DMS79 treated with DMSO at 0.1 percent for 48 hours (cell line): Measurements from ENCODE around the gene HS3ST4.

Source experiments
- DNase-seq: peaks from one replicate; lab custom pipeline; 2025; lab: John Stamatoyannopoulos, UW

Gene HS3ST4

DNA sequence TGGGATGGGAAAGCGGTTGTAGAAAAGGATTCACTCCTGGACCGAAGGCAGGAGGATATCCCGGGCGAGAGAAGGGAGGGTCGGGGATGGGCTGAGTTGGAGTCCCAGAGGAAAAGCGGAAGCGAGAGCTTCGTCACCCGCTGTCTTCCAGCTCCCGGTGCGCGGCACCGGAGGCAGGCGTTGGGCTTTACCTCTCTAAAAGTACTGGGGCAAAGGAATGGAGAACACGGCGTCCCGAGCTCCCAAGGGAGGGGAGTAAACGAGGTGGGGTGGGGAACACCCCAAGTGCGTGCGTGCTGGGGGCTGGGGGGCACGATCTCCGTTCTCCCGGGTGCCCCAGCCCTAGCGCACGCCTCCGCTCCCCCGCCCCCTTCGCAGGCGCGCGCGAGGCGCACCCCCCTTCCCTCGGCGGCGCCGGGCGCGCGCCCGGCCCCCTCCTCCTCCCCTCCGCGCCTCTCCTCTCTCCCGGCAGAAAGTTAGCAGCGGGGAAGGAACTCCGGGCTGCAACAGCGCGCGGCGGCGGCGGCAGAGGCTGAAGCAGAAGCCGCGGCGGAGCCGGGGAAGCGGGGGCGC, at the start of gene HS3ST4:
HS3ST4 (plus strand) TSS at position 441 of the 573 bp plus-strand sequence.
- no peak for DNase-seq

DNA sequence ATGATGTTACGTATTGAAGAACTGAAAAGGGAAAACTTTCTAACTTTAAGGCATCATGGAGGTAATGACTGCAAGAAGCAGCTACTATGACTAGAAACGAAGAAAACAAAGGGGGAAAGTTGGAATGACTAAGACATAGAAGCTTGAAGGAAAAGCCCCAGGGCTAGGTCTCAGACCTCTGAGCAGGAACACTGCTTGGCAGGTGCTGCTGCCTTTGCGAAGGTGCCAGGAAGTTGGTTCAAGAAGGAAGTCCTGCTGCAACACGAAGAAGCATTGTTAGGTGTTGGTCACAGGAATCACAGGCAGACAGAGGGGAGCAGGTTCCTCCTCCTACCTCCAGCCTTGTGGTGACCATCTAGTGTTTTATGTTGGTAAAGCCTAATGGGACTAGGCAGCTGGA, 48.1 kb upstream of the HS3ST4 start:
- no peak for DNase-seq

DNA sequence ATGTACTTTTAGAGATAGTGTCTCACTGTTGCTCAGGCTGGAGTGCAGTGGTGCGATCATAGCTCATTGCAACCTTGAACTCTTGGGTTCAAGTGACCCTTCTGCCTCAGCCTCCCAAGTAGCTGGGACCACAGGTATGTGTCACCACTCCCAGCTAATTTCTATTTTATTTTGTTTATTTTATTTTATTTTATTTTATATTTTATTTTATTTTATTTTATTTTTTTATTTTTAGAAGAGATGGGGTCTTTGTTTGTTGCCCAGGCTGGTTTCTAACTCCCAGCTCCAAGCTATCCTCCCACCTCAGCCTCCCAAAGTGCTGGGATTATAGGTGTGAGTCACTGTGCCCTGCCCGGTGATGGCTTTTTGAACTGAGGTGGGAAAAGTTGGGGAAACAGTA, 35.1 kb upstream of the HS3ST4 start:
- no peak for DNase-seq

DNA sequence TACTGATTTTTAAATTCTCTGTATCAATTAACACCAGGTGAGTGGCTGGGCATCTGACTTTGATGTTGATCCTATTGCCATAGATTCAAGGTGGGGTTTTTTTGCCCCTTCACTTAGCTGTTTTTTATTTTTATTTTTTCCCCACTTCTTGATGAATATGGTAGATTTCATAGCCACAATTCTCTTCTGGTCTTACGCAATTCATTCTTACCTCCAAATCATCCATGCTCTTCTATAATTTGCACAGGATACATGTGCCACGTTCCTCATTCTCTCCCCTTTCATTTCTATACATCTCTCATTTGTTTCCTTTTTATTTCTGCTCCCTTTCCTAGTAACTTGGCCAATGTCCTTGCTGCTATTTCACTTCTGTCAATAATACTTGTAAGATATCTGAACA, 14.9 kb upstream of the HS3ST4 start:
- DNase-seq, result no peak

DNA sequence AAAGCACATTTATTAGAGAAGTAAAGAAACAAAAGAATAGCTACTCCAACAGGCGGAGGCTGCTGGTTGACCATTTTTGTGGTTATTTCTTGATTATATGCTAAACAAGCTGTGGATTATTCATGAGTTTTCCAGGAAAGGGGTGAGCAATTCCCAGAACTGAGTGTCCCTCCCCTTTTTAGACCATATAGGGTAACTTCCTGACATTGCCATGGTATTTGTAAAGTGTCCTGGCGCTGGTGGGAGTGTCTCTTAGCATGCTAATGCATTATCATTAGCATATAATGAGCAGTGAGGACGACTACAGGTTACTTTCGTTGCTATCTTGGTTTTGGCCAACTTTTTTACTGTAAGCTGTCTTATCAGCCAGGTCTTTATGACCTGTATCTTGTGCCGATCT, 12.2 kb upstream of the HS3ST4 start:
- DNase-seq, result no peak

DNA sequence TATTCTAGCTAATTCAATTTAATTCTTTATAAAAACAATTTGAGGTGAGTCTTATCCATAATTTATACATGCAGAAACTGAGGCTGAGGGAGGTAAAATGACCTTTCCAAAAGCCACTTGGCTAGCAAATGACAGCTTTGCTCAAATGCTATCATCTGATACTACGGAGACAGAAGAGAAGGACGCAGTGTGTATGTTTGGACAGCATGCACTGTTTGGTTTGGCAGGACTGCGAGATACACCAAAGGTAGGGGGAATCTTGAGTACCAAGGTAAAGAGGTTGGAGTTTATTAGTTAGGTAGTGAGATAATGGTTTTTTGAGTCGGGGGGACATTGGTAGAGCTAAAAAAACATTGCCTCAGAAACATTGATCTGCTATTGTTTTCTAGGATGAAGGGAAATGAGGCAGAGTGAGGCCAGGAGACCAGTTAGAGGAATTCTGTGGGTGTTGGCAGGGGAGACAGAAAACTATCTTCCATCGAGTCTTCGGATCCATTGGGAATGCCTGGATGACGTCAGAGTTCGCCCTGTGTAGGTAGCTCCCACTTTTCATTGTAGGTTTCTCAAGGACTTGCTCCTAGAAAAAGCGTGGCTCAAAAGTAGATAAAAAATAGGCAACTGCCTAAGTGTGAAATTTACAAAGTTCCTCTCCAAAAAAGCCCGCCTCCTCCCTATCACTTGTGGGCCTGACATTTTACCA, 2.5 kb upstream of the HS3ST4 start:
- DNase-seq, result no peak

DNA sequence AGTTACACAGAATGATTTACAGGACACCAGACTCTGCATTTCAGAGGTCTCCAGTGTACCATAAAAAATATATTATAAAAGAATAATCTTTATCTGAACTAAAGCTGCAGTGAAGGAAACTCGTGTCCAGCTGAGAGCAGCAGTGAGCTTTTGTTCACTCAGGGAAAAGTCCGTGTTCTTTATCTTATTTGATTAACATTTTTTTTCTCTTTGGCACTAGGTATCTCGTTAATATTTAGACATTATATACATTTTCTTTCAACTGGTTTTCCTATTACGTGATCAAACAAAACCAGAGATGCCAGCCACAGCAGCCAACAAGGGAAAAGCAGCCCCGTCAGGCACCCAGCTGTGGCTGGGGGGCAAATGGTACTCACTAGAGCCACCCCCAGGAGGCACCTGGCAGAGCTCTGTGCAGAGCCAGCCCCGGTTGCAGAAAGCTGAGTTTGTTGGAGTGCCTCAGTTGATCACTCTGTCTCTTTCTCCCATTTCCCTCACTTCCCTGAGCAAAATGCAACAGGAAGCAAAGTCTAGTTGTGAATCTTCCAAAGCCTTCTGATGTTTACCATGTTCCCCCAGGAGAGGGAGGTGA, 1.1 kb upstream of the HS3ST4 start:
- no peak for DNase-seq

DNA sequence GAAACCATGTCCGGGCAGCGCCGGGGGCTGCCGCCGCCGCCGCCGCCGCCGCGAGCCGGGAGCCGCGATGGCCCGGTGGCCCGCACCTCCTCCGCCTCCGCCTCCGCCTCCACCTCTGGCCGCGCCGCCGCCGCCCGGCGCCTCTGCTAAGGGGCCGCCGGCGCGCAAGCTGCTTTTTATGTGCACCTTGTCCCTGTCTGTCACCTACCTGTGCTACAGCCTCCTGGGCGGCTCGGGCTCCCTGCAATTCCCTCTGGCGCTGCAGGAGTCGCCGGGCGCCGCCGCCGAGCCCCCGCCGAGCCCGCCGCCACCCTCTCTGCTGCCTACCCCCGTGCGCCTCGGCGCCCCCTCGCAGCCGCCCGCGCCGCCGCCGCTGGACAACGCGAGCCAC, 587 bp downstream of the HS3ST4 start:
- DNase-seq, result no peak

DNA sequence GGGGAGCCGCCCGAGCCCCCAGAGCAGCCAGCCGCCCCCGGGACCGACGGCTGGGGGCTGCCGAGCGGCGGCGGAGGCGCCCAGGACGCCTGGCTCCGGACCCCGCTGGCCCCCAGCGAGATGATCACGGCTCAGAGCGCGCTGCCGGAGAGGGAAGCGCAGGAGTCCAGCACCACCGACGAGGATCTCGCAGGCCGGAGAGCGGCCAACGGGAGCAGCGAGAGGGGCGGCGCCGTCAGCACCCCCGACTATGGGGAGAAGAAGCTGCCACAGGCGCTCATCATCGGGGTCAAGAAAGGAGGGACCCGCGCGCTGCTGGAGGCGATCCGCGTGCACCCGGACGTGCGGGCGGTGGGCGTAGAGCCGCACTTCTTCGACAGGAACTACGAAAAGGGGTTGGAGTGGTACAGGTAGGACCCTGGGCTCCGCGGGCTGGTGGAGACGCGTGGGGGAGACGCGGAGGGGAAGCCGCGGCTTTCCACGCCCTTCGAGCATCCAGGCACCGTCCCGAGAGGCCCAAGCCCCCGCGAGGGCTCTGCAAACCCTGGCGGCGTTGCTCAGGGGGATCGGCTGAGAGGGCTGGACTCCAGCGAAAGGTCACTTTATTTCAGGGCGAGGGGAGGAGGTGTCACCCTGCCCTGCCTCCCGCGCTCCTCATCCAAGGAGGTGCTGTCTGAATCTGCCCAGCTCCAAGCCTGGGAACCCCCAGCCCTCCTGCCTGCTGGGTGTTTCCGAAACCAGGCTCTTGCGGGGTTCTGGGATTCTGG, 1.2 kb downstream of the HS3ST4 start:
- no peak for DNase-seq

DNA sequence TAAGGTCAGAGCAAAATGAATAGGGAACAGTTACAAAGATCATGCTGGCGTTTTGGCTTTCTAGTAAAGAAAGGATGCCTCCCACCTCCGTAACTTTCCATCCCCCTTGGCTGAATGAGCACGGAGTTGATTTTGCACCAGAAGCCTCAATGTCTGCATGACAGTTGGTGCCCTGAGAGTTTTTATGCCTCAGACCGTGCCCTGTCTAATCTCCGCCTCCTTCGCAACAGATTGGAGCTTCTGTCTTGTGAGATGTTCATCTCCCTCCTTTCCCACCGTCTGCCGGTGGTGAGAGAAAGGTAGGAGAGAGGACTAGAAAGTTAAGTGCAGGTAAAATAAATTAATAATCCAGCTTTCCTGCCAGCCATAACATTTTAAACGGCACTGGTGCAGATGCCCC, 1.9 kb downstream of the HS3ST4 start:
- DNase-seq, result no peak

DNA sequence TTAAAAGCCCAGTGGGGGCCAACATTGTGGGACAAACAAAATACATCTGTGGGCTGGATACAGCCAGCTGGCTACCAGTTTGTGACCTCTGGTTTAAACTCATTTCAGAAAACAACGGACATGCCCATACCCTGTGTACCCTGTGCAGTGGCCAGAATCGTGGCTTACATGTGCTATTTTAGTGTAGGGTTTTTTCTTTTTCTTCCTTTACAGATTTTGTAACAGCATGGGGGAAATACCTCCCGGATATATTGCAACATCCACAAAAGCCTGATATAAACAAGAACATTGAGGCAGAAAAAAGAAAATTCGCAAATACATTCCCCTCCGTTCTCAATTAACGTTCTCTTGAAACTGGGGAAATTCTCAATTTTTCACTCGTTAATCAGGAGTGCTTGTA, 7.3 kb downstream of the HS3ST4 start:
- DNase-seq, result no peak

DNA sequence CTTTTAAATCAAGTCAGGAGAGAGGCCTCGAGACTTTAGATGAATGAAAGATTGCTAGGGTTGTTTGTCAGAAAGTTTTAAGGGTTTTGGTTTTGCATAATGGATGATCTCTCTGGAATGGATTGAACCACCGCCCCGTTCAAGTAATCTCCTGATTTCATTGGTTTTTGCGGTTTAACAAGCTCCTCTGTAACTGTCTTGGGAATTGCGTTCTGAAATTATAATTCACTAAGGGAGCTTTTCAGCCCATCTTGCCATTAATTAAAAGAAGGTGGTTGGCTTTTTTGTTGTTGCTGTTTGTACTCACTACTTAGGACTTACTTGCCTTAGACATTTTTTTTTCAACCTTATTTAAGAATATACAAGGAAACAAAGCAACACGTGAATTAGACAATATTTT, 8.8 kb downstream of the HS3ST4 start:
- DNase-seq, result no peak

DNA sequence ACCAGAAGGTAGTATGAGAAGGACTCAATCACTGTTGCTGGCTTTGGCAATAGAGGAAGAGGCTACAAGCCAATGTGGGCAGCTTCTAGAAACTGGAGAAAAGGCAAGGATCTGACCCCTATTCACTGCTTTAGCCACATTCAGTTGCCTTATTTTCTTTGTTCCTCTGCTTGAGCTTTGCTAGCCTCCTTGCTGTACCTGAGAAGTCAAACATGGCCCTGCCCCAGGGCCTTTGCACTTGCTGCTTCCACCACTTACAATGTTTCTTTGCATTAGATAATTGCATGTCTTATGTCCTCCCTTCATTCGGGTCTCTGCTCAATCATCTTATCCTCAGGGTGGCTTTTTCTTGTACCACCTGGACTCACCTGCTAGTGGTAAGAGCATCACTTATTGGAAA, 15.8 kb downstream of the HS3ST4 start:
- no peak for DNase-seq

DNA sequence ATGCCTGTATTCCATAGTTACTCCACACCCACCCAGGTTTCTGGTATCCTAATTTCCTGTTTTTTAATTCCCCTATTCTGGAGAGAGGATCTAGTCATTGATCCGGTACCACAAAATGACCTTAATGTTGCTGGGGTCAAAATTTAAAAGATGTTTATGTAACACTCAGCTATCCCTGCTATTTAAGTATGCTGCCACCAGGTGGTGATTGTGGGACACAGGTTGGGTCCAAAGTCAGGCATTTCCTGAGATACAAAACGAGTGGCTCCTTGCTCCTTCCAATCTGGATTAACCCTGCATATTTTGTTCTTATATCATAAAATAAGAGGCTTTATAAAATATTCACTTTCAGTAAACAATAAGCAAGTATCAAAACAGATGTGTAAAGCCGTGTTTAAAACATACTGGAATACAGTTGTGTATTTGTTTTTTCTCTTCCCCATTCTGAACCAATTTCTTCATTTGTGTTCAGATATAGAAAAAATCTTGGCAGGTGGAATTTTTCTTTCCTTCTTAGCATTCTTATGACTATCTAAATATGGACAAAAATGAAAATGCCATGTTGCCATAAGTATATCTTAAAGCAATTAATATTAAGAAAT, 16.3 kb downstream of the HS3ST4 start:
- no peak for DNase-seq

DNA sequence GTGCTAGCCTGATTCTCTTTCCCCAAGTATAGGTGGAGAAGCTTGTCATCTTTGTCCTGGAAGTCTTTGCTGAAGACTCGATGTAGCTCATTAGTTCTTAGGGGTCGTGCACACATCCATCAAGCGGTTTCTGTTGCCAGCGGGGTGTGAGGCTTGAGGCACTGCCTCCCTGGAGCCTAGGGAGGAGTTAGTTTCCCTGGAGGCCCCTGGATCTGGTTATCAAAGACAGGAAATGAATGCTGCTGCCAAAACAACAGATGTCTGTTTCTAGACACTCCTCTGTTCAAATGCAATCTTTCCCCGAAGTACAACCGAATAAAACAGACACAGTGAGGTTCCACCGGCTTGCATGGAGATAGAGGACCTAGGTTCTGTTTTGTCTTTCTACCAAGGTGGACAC, 17.5 kb downstream of the HS3ST4 start:
- no peak for DNase-seq

DNA sequence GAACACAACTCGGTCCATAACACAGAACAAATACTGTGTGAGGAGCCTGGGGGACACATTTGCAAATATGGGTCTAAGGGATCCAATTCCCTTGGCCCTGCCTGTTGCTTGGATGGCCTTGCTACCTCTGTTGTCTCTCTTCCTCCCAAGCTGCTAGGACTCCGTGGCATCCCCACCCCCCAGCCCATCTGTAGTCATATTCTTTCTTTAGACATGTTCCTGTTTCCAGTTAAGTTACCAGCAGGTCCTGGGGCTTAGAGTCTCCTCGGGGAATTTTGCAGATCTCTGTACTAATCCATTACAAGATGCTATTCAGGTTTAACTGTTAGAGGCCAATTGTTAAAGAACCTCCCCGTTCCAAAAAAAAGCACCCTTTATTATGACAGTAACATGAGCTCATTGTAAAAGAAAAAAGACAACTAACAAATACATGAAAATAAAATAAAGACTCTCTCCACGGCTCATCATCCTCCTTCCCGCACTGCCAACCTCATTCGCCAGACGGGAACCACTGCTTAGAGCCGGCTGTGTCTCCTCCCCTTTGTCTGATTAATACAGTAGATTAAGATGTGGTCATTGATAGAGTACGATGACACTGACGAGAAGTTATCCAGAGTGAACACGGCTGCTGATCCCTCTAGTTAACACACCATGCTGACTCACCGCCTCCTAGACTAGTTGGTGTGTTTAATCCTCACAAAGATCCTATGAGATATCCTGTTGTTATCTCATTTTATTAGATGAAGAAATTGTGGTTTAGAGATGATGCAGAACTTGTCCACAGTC, 22.2 kb downstream of the HS3ST4 start:
- DNase-seq, result no peak

DNA sequence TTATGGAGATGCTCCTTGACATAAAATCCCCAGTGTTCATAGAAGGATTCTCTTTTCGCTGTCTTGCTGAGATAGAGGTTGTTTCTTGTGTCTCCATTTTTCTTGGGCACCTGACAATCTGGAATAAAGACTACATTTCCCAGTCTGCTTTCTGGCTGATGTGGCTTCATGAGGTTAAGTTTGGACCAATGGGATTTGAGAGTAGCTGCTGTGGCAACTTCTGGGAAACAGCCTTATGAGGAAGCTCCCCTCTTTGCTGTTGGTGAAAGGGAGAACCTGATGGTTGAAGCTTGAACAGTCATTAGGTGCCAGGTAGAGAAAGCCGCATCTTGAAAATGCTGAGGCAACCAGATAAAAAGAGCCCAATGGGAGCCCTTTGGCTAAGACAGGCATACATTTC, 24.4 kb downstream of the HS3ST4 start:
- no peak for DNase-seq

DNA sequence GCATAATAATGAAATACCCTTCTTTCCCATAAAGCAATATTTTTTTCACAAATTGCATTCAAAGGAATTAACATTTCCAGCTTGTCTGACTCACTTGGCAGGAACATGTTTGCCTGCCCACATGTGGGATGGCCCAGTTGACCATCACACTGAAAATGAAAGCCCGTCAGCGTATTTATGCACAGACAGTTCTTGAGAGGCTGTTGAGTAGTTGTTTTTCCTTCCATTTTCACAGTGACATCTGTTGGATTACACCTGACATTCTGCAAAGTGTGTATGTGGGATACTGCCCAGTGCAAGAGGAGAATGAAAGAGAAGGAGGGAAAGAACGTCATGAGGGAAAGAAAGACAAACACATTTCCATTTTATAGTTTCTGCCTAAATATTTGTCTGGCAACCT, 29.7 kb downstream of the HS3ST4 start:
- DNase-seq, result no peak

DNA sequence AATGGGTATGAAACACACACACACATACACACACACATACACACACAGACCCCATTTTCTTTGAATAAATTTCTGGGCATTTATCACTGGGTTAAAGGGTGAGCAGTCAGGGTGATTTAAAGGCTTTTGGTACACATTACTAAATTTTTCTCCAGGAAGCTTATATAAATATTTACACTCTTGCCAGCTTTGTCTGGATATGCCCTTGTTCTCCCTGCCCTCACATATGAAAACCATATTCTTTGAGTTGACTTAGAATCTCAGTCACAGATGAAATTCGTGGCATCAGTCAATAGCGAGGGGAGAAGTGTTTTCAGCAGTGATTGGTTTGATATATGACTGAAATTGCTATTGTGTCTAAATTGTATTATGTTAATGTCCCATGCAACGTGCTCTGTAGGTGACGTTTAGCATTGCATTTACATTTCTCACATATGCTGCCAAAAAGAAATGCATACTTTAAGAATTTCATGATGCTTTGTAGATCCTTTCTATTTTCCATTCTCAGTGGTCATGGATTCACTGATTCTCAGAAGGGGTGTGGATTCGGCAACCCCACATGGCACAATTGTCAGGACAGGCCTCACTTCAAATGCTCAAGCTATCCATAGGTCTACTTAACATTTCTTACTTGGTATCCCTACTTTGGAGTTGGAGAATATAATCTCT, 34.8 kb downstream of the HS3ST4 start:
- no peak for DNase-seq

DNA sequence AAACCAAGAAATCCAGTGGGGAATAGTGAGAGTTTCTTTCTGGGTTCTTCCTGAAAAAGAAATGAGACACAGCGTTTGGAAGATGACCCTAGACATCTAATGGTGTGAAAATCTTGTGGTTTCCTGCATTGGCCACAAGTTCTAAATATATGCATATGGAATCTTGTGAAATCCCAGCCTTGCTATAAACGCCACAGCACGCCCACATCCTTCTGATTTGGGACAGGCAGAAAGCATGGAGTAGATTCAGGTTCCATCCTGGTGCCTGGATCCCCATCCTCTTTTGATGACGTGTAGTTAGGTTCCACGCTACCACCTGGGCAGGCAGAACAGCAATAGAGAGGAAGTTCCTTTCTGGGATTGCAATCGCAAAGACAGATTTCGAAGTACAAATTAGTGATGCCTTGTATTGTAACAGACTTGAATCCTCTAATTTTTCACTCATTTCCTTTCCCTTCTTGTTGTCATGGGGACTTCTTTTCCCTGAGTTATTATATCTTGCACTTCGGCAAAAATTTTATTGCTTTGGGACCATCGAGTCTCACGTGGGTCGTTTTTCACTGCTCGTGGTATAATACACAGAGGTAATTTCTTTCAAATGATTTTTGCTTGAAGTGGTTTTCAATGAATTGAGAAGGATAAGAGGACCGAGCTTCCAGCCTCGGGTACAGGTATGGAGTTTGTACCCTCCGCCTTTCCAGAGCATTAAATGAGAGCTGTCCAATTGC, 37.6 kb downstream of the HS3ST4 start:
- DNase-seq, result no peak

DNA sequence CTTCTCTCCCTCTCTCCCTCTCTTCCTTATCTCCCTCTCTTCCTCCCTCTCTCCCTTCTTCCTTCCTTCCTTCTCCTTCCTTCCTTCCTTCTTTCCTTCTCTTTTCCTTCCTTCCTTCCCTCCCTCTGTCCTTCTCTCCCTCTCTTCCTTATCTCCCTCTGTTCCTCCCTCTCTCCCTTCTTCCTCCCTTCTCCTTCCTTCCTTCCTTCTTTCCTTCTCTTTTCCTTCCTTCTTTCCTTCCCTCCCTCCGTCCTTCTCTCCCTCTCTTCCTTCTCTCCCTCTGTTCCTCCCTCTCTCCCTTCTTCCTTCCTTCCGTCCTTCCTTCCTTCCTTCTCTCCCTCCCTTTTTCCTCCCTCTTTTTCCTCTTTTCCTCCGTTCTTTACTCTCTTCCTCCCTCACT, 38.6 kb downstream of the HS3ST4 start:
- no peak for DNase-seq
